ENCODE data around the gene JUNB.

DNA sequence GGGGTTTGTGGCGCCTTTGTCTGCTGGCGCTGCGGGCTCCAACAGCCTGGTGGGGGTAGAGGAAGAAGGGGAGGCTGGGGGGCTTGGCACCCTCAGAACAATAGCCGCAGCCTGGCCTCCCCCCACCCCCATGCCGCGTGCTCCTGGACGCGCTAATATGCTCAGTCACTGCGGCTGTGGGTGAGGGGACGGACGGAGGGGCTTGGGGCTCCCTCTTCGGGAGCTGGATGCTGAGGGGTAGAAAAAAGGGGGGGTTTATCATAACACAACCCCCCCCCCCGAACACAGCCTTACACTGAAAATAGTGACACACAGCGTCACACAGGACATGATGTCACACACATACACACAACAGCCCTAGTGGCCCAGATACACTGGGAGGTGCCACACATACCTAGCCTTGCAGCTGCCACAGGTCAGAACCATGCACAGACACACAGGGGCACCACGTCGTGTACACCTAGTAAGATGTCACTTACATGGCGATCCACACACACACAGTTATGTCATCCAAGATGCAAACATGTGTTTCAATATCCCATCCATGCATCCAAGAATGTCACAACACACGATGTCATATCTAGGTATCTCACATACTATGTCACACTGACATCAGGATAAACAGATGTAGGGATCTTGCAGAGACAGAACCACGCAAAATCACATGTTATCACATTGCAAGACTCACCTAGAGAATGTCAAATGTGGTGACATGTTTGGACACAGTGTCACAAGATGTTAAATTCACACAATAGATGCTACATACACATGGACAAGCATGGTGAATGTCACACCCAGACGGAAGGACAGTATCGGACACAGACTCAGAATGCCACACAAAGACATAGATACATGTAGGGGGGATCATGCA is 47.8 kb downstream of the JUNB start:
- TF ChIP-seq, protein P1, sequence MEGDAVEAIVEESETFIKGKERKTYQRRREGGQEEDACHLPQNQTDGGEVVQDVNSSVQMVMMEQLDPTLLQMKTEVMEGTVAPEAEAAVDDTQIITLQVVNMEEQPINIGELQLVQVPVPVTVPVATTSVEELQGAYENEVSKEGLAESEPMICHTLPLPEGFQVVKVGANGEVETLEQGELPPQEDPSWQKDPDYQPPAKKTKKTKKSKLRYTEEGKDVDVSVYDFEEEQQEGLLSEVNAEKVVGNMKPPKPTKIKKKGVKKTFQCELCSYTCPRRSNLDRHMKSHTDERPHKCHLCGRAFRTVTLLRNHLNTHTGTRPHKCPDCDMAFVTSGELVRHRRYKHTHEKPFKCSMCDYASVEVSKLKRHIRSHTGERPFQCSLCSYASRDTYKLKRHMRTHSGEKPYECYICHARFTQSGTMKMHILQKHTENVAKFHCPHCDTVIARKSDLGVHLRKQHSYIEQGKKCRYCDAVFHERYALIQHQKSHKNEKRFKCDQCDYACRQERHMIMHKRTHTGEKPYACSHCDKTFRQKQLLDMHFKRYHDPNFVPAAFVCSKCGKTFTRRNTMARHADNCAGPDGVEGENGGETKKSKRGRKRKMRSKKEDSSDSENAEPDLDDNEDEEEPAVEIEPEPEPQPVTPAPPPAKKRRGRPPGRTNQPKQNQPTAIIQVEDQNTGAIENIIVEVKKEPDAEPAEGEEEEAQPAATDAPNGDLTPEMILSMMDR (IDR thresholded peaks at IDR 0.05; ENCODE audit: low read depth, low read length), result no peak
- TF ChIP-seq POLR2A (IDR thresholded peaks at IDR 0.05; ENCODE audit: extremely low read depth, insufficient read length) (no peak), MYC (IDR thresholded peaks at IDR 0.05; ENCODE audit: low read depth, low read length) (no peak)
- TF ChIP-seq, protein P2, sequence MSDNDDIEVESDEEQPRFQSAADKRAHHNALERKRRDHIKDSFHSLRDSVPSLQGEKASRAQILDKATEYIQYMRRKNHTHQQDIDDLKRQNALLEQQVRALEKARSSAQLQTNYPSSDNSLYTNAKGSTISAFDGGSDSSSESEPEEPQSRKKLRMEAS (IDR thresholded peaks at IDR 0.05; ENCODE audit: low read depth, low read length), result no peak
